MM.1S (cell line): Measurements from ENCODE around the gene MEDAG.

ENCODE experiments used
- DNase-seq: peaks from one replicate; pipeline ENCODE4 v3.0.0-alpha.2; 2015
- H2AFZ ChIP-seq: fragments of 300-600 bp; sonication (generic); 2 replicates; pipeline ENCODE4 v1.6.0; 2016; ENCODE audit warnings: antibody characterized with exemption, low read length
- H3F3A ChIP-seq: fragments of 300-600 bp; sonication (generic); 2 replicates; pipeline ENCODE4 v1.6.1; 2016; ENCODE audit warnings: mild to moderate bottlenecking, antibody characterized with exemption, low read length, moderate library complexity, mixed read lengths; ENCODE audit not compliant: insufficient read depth
- H3K27ac ChIP-seq: fragments of 300-600 bp; sonication (generic); 2 replicates; pipeline ENCODE4 v1.5.1; 2016; ENCODE audit warnings: mild to moderate bottlenecking, low read length
- H3K27me3 ChIP-seq: fragments of 300-600 bp; sonication (generic); replicated peaks from 2 replicates; pipeline ENCODE4 v1.6.0; 2016; ENCODE audit warnings: low read length; ENCODE audit not compliant: insufficient read depth
- H3K36me3 ChIP-seq: fragments of 300-600 bp; sonication (generic); replicated peaks from 2 replicates; pipeline ENCODE4 v1.6.1; 2016; ENCODE audit warnings: mild to moderate bottlenecking, low read length, mixed read lengths; ENCODE audit not compliant: insufficient read depth
- H3K4me1 ChIP-seq: fragments of 300-600 bp; sonication (generic); 2 replicates; pipeline ENCODE4 v1.6.1; 2016; ENCODE audit warnings: low read length, mixed read lengths
- H3K4me2 ChIP-seq: fragments of 300-600 bp; sonication (generic); 2 replicates; pipeline ENCODE4 v1.6.0; 2016; ENCODE audit warnings: low read depth, low read length
- H3K4me3 ChIP-seq: fragments of 300-600 bp; sonication (generic); 2 replicates; pipeline ENCODE4 v1.5.1; 2016; ENCODE audit warnings: low read length, mixed read lengths
- H3K79me2 ChIP-seq: fragments of 300-600 bp; sonication (generic); 2 replicates; pipeline ENCODE4 v1.6.1; 2016; ENCODE audit warnings: mixed run types, low read length, mixed read lengths
- H3K9ac ChIP-seq: fragments of 300-600 bp; sonication (generic); 2 replicates; pipeline ENCODE4 v1.6.1; 2016; ENCODE audit warnings: low read length, mixed read lengths
- H3K9me2 ChIP-seq: fragments of 300-600 bp; sonication (generic); replicated peaks from 2 replicates; pipeline ENCODE4 v1.6.1; 2016; ENCODE audit warnings: mild to moderate bottlenecking, low read length, mixed read lengths; ENCODE audit not compliant: insufficient read depth
- H3K9me3 ChIP-seq: fragments of 300-600 bp; sonication (generic); replicated peaks from 2 replicates; pipeline ENCODE4 v1.6.1; 2016; ENCODE audit warnings: mild to moderate bottlenecking, low read length, mixed read lengths; ENCODE audit not compliant: insufficient read depth
- H4K20me1 ChIP-seq: fragments of 300-600 bp; sonication (generic); 2 replicates; pipeline ENCODE4 v1.6.1; 2016; ENCODE audit warnings: mild to moderate bottlenecking, low read length, moderate library complexity, mixed read lengths; ENCODE audit not compliant: insufficient read depth
- CTCF ChIP-seq: fragments of 300-600 bp; sonication (generic); IDR thresholded peaks from 2 replicates; pipeline ENCODE4 v1.5.1; 2016; ENCODE audit warnings: antibody characterized with exemption, low read length, mixed read lengths
- EZH2 ChIP-seq: fragments of 300-600 bp; sonication (generic); optimal IDR thresholded peaks from 2 replicates; pipeline ENCODE3; 2017; ENCODE audit warnings: low read depth, mild to moderate bottlenecking, antibody characterized with exemption, low read length, mixed read lengths
- EZH2phosphoT487 ChIP-seq: fragments of 300-600 bp; sonication (generic); IDR thresholded peaks from 2 replicates; pipeline ENCODE4 v1.6.1; 2018; ENCODE audit warnings: antibody characterized with exemption, low read length

Gene MEDAG

GRCh38 chr13:30859326-30859725 lies 46.7 kb upstream of the MEDAG start:
- Histone ChIP-seq H3K36me3 (no peaks in the 10 kb centered on the region), H3K4me3 (no peak overlapping the region), H2AFZ (no peak overlapping the region), H4K20me1 (no peaks in the 10 kb centered on the region), H3K9ac (no peak overlapping the region), H3K79me2 (no peaks in the 10 kb centered on the region), H3K9me3 (no peaks in the 10 kb centered on the region), H3F3A (no peaks in the 10 kb centered on the region), H3K9me2 (no peaks in the 10 kb centered on the region), H3K27ac (no peak overlapping the region), H3K27me3 (no peaks in the 10 kb centered on the region), H3K4me1 (no peaks in the 10 kb centered on the region), H3K4me2 (no peak overlapping the region)
- TF ChIP-seq CTCF (no peak), EZH2 (no peak), EZH2phosphoT487 (no peak)
- DNase-seq = no peak

GRCh38 chr13:30861163-30861562 lies 44.9 kb upstream of the MEDAG start:
- no peak overlapping the region for H3K4me3 ChIP-seq
- H3K36me3 ChIP-seq = no peaks in the 10 kb centered on the region
- no peaks in the 10 kb centered on the region for H3K9me2 ChIP-seq
- no peaks in the 10 kb centered on the region for H3K79me2 ChIP-seq
- H3K9ac ChIP-seq = no peak overlapping the region
- H3K27ac ChIP-seq = no peak overlapping the region
- H3K27me3 ChIP-seq = no peaks in the 10 kb centered on the region
- H2AFZ ChIP-seq = no peak overlapping the region
- no peaks in the 10 kb centered on the region for H3F3A ChIP-seq
- H3K4me2 ChIP-seq = no peak overlapping the region
- DNase-seq = no peak
- no peaks in the 10 kb centered on the region for H3K4me1 ChIP-seq
- no peaks in the 10 kb centered on the region for H3K9me3 ChIP-seq
- no peak for TF ChIP-seq CTCF
- no peak for TF ChIP-seq EZH2
- TF ChIP-seq EZH2phosphoT487 = no peak
- no peaks in the 10 kb centered on the region for H4K20me1 ChIP-seq

GRCh38 chr13:30861836-30862467 lies 44.1 kb upstream of the MEDAG start:
- TF ChIP-seq CTCF = no peak
- TF ChIP-seq EZH2phosphoT487 = no peak
- TF ChIP-seq EZH2 = no peak
- no peaks in the 10 kb centered on the region for H3K79me2 ChIP-seq
- H3K27ac ChIP-seq = no peak overlapping the region
- H3K9ac ChIP-seq = no peak overlapping the region
- no peaks in the 10 kb centered on the region for H3F3A ChIP-seq
- no peaks in the 10 kb centered on the region for H3K36me3 ChIP-seq
- no peak overlapping the region for H2AFZ ChIP-seq
- H3K27me3 ChIP-seq = no peaks in the 10 kb centered on the region
- no peaks in the 10 kb centered on the region for H4K20me1 ChIP-seq
- H3K9me3 ChIP-seq = no peaks in the 10 kb centered on the region
- no peak overlapping the region for H3K4me2 ChIP-seq
- no peaks in the 10 kb centered on the region for H3K9me2 ChIP-seq
- DNase-seq = no peak
- no peaks in the 10 kb centered on the region for H3K4me1 ChIP-seq
- H3K4me3 ChIP-seq = no peak overlapping the region
